HG03139 (cell line): ENCODE measurements around the gene PIGR.

Experiments used
- ATAC-seq: cut with Tn5 transposase; IDR thresholded peaks from one replicate; pipeline ENCODE4 v1.9.1; 2021; ENCODE audit not compliant: unreplicated experiment

PIGR gene

GRCh38 chr1:206912445-206913095, 33.7 kb downstream of the PIGR start:
- no peak for ATAC-seq

- no peak for ATAC-seq
Measured at GRCh38 chr1:206911064-206911663, 35.1 kb downstream of the PIGR start.

- ATAC-seq = no peak
Measured at GRCh38 chr1:206909883-206910318, 36.4 kb downstream of the PIGR start.

- ATAC-seq = no peak
Measured at GRCh38 chr1:206909161-206909882, 36.9 kb downstream of the PIGR start.

- ATAC-seq = no peak
Measured at GRCh38 chr1:206908038-206908437, 38.2 kb downstream of the PIGR start.

- no peak for ATAC-seq
Measured at GRCh38 chr1:206907304-206907991, 38.8 kb downstream of the PIGR start.

- no peak for ATAC-seq
Measured at GRCh38 chr1:206905295-206906164, 40.7 kb downstream of the PIGR start.

- no peak for ATAC-seq
Measured at GRCh38 chr1:206904423-206905142, 41.7 kb downstream of the PIGR start.

- no peak for ATAC-seq
Measured at GRCh38 chr1:206903687-206904086, 42.6 kb downstream of the PIGR start.

GRCh38 chr1:206902702-206903101, 43.6 kb downstream of the PIGR start:
- ATAC-seq = no peak

- ATAC-seq = no peak
Measured at GRCh38 chr1:206901944-206902343, 44.3 kb downstream of the PIGR start.

GRCh38 chr1:206900149-206900548, 46.1 kb downstream of the PIGR start:
- ATAC-seq = no peak

- no peak for ATAC-seq
Measured at GRCh38 chr1:206899717-206900116, 46.5 kb downstream of the PIGR start.

- no peak for ATAC-seq
Measured at GRCh38 chr1:206898915-206899431, 47.3 kb downstream of the PIGR start.

GRCh38 chr1:206898089-206898914, 48.0 kb downstream of the PIGR start:
- no peak for ATAC-seq

- ATAC-seq = no peak
Measured at GRCh38 chr1:206897175-206897574, 49.1 kb downstream of the PIGR start, which contains the start of gene IL24. Gene IL24 (plus strand): TSS chr1:206897443. CDS start chr1:206897833, 390 bp downstream.

GRCh38 chr1:206896261-206896660, 50.0 kb downstream of the PIGR start:
- no peak for ATAC-seq

- no peak for ATAC-seq
Measured at GRCh38 chr1:206895837-206896242, 50.4 kb downstream of the PIGR start.

- no peak for ATAC-seq
Measured at GRCh38 chr1:206895325-206895724, 50.9 kb downstream of the PIGR start.
